22Rv1 (cell line): ENCODE measurements around the gene ATAD3B.
"Not testable (repeated sequence)": the region's sequence is repeated elsewhere in the genome, so short reads cannot be mapped to it uniquely, and the experiment has no call there.

Source experiments
- H3K27ac ChIP-seq: fragments of 450-650 bp; 2 replicates; pipeline ENCODE4 v1.5.1; 2017
- ZFX ChIP-seq: fragments of 450-650 bp; IDR thresholded peaks from 2 replicates; pipeline ENCODE4 v1.6.1; 2017; ENCODE audit warnings: antibody characterized with exemption, borderline replicate concordance
- TF ChIP-seq, protein P1 (sequence below): fragments of 450-650 bp; IDR thresholded peaks from 2 replicates; pipeline ENCODE4 v1.5.1; 2017; ENCODE audit warnings: mild to moderate bottlenecking

Gene ATAD3B

DNA sequence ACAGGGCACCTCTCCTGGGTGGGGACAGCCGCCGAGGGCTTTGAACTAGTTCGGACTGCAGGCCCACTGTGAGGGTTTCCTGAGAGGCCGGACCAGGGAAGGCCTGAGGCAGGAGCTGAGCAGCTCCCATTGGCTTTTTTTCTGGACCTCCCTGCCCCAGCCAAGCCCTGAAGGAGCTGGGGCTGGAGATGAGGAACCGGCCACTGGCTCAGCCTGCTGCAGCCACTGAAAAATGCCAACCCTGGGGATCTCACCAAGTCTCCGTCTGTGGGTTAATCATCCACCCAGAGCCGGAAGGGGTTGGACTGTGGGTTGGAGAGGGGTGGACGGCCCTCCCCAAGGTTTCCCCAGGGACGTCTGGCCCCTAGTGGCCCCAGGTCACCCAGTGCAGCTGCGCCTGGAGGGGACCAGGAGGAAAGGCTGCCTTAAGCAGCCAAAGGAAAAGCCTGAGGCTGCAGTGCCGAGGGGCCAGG is 33.6 kb upstream of the ATAD3B start:
- peak overlapping the region; percentile 55 for H3K27ac ChIP-seq

DNA sequence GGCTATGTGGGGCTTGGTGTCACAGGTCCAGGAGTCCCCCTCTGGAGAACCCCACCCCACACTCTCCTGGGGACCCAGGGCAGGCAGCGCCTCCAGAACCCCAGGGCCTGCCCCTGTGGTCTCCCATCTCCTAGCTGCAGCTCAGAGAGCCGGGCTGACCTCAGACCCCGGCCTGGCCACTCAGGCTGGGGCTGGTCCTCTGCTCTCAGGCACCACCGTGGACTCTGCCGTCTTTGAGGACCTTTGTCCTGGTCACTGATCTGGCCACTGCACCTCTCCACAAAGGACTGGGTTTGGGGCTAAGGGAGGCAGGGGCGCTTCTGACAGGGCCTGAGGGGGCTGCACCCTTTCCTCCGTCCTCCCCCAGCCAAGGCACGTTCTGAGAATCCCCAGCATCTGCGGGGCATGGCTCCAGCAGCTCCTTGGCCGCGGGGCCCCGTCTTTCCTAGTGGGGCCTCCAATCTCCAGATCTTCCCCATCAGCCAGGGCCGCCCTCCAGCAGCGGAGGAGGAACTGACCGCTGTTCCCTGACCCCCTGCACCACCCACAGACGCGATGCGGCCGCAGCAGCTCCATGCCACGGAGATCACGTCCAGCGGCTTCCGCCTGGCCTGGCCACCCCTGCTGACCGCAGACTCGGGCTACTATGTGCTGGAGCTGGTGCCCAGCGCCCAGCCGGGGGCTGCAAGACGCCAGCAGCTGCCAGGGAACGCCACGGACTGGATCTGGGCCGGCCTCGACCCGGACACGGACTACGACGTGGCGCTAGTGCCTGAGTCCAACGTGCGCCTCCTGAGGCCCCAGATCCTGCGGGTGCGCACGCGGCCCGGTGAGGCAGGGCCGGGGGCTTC is 32.8 kb upstream of the ATAD3B start:
- no peak overlapping the region for H3K27ac ChIP-seq
- TF ChIP-seq, protein P1, sequence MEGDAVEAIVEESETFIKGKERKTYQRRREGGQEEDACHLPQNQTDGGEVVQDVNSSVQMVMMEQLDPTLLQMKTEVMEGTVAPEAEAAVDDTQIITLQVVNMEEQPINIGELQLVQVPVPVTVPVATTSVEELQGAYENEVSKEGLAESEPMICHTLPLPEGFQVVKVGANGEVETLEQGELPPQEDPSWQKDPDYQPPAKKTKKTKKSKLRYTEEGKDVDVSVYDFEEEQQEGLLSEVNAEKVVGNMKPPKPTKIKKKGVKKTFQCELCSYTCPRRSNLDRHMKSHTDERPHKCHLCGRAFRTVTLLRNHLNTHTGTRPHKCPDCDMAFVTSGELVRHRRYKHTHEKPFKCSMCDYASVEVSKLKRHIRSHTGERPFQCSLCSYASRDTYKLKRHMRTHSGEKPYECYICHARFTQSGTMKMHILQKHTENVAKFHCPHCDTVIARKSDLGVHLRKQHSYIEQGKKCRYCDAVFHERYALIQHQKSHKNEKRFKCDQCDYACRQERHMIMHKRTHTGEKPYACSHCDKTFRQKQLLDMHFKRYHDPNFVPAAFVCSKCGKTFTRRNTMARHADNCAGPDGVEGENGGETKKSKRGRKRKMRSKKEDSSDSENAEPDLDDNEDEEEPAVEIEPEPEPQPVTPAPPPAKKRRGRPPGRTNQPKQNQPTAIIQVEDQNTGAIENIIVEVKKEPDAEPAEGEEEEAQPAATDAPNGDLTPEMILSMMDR, result no peak
- TF ChIP-seq ZFX, result no peak

More for the DNA sequence above, 33.6 kb upstream of the ATAD3B start:
- TF ChIP-seq, protein P1, result no peak
- TF ChIP-seq ZFX, result no peak

DNA sequence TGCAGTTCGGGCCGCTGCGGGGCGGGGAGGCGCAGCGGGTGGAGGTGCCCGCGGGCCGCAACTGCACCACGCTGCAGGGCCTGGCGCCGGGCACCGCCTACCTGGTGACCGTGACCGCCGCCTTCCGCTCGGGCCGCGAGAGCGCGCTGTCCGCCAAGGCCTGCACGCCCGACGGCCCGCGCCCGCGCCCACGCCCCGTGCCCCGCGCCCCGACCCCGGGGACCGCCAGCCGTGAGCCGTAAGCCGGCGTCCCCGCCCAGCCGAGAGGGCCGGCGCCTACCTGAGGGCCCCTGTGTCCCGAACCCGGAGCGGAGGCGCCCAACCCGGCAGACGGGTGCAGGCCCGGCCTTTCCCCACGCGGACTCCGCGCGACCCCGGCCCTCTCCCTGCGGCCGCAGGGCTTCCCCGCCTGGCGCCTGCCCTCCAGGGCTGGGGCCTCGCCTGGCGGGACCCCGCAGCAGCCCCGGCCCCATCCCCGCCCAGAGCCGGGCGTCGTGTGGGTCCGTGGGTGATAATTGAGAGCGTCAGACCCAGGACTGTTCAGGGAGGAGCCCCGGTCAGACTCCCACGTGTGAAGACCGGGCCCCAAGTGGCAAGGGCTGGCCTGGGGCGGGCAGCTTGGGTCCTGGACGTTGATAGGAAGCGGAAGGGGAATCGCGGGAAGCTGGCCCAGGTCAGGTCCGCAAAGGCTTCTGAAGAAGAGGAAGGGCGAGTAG is 31.9 kb upstream of the ATAD3B start:
- TF ChIP-seq ZFX, result no peak
- TF ChIP-seq, protein P1, result no peak
- H3K27ac ChIP-seq, result no peak overlapping the region

DNA sequence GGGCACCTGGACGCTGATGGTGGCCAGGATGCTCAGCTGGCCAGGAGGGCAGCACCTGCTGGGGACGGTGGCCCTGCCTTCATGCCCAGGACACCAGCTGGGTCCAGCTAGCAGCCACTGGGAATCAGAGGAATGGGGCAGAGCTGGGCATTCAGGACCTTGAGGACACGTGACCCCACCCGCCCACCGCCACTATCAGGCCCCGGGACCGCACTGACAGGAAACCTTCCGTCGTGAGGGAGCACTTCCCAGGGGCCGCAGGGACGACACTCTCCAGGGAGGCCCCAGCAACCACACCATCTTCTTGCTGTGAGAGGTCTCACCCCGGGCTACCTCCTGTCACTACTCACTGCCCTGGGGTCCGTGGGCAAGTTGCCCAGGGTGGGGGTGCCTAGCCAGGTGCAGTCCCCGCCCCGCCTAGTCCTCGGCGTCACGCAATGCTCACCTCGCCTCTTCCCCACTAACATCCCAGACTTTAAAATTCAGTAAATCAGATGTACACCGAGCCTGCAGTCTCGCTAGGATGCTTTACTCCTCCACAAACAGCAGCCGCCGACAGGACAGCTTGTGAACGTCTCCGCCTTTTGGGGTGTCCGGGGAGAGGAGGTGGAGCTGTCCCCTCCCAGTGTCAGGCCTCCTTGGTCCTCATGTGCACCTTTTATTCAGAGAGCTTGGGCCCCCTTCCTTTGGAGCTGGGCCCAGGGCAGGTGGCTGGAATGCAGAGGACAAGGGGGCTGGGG is 31.1 kb upstream of the ATAD3B start:
- TF ChIP-seq, protein P1, result no peak
- TF ChIP-seq ZFX, result no peak
- H3K27ac ChIP-seq, result no peak overlapping the region

DNA sequence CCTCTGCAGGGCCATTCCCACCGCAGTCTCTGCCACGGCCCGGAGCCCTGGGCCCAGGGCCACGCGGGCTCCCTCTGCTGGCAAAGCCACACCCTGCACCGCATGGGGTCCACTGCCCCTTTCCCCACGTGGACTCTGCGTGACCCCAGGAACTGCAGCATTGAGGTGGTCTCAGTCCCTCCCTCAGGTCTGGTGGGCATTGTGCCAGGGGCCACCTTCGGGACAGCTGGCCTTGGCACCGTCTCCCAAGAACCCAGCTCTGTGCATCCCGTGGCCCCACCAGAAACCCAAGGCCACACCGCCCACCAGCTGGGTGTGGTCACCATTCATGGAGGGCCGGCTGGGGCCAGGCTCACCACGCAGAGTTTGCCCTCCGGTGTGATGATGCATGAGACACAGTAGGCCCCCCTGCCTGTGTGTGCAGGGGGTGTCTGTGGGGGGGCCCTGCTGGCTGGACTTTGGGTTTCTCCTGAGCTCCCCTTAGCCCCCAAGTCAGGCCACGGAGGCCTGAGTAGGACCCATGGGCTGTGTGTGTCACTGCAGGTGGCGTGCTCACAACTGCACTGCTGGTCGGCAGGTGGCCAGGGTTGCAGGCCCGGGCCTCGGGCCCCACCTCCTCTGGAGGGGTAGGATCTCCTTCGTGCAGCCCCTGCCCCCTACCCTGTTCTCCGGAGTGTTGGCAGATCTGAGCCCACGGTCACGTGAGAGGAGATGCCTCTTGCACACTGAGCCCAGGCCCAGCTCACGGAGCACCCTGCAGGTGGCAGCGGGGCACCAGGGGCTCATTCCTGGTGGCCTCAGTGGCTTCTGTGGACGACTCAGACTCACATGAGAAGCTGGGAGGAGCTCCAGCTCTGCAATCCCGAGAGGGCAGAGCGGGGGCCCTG is 30.3 kb upstream of the ATAD3B start:
- no peak overlapping the region for H3K27ac ChIP-seq
- TF ChIP-seq, protein P1, result peak; percentile 99
- TF ChIP-seq ZFX, result no peak

DNA sequence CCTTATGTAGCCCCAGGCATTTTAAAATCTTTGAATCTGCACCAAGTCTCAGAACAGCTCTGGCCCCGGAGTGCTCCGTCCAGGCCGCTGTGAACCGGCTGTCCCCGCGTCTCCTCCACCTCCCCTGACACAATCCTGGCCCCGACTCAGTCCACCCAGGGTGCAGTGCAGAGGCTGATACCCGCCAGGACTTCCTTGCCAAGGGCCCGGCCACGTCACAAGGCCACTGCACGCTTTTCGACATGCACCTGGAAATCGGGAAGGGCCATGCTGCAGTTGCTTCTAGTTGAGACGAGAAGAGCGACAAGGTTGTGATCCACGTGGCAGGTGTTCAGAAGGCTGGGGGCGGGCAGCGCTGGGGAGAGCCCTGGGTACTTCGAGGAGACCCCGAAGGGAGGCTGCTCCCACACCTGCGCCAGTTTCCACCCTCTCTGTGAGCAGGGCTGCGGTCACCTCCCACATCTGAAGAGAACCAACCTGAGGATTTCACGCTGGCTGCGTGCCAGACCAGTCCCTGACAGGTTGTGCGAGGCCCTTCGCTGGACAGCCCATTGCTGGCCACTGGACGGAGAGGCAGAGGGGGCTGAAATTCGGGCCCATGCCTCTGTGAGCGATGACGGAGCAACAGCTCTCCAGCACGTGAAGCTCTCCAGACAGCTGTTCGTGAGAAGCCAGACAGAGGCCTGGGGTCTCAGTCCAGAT is 29.3 kb upstream of the ATAD3B start:
- no peak overlapping the region for H3K27ac ChIP-seq

DNA sequence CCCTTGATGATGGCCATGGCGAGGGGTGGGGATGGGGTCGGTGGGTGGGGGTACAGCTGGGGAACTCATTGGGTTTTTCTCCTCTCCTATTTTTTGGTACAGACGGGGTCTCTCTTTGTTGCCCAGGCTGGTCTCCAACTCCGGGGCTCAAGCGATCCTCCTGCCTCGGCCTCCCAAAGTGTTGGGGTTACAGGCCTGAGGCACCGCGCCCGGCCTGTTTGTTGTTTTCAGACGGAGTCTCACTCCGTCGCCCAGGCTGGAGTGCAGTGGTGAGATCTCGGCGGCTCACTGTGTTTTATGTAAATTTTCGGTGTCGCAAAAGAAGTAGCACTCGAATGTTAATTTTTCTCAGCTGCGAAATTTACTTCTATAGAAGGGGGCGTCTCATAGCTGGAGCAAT is 24.9 kb upstream of the ATAD3B start:
- H3K27ac ChIP-seq, result not testable (repeated sequence)

More for the DNA sequence above, 29.3 kb upstream of the ATAD3B start:
- TF ChIP-seq ZFX, result no peak
- TF ChIP-seq, protein P1, result no peak
